Measurements from ENCODE around the gene TMEM181.
"Not testable (repeated sequence)": the region's sequence is repeated elsewhere in the genome, so short reads cannot be mapped to it uniquely, and the experiment has no call there.

Gene TMEM181

DNA sequence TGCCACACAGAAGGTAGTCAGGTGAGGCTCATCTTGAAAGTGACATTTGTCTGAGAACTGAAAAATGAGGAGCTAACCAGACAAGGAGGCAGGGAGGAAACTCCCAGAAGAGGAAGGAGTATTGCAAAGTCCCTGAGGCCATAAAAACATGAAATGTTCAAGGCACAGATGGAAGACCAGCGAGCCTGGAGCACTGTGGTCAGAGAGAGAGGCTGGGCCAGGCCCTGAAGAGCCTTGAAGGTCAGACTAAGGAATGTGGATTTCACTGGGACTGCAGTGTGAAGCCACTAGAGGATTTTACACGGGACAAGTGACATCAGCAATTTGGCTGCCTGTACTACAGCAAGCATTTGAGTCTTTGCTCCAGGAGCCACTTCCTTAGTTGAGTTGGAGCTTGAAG lies 21.1 kb upstream of the TMEM181 start:
- no peak for DNase-seq

DNA sequence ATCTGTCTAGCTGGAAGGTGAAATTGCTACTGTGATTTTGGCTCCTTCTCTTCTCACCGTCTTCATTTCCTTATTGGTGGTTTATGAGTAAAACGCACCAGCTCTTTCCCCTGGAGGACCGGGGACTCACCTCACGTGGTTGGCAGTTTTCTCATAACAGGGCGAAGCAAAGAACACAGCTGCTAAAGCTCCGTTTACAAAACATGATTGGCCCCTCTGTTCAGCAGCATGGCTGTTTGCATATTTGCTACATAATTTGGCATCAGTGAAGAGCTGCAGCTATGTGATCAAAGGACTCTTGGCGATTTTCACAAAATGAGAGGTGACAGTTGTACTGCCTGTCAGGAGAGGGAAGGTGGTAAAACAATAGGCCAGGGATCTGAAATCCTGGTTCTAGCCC lies 20.5 kb upstream of the TMEM181 start:
- DNase-seq: no peak

DNA sequence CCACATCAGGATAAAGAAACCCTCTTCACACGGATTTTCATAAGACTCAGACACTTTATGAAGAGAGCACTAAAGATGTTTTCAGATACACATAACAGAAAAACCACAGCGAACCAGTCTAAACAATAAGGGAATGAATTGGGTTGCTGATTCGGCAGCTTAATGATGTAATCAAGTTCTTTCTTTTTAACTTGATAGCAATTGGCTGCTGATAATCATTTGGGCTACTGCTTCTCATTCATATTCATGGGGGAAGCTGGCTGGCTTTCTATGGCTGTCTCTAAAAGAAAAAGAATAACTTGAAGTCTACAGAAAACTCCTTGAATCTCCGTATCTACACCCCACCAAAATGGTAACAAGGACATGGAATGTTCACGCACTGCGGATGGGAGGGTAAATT lies 20.0 kb upstream of the TMEM181 start:
- DNase-seq: no peak

DNA sequence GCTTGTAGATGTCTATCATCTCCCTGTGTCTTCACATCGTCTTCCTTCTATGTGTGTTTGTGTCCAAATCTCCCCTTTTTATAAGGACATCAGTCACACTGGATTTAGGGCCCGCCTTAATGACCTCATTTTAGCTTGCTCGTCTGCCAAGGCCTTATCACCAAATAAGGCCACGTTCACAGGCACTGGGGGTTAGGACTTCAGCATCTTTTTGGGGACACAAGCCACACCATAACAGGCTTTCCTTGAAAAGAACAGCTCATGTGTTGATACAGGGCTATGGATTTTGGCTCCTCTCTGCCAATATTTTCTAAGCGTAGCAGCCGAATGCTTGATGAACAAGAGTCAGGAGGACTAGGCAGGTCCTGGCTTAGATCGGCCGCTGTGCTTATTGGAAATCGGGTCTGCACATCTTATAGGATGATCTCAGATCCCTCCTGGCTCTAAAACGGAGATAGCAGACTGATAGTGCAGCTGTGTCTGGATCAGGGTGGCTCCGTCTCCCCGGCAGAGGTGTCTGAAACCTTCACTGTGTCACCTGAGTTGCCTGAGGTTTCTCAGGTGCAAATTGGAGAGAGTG lies 16.2 kb upstream of the TMEM181 start:
- no peak for DNase-seq

DNA sequence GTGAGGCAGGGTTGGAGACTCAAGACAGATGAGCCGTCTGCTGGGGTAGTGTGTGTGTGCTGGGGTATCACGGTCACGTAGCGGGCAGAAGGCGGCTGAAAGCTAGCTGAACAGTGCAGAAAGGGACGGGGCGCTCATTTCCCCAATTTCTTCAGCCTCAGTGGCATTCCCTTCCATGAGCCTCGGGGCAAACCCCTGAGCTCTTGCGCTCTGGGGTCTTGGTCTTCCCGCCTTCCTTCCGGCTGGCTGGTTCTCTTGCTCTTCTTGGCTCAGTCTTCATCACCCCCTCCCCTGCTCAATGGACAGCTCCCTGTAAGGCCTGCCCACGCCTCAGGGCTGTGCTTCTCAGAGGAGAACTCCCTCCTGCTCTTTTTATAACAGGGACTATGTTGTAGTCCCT lies 15.5 kb upstream of the TMEM181 start:
- DNase-seq: no peak

DNA sequence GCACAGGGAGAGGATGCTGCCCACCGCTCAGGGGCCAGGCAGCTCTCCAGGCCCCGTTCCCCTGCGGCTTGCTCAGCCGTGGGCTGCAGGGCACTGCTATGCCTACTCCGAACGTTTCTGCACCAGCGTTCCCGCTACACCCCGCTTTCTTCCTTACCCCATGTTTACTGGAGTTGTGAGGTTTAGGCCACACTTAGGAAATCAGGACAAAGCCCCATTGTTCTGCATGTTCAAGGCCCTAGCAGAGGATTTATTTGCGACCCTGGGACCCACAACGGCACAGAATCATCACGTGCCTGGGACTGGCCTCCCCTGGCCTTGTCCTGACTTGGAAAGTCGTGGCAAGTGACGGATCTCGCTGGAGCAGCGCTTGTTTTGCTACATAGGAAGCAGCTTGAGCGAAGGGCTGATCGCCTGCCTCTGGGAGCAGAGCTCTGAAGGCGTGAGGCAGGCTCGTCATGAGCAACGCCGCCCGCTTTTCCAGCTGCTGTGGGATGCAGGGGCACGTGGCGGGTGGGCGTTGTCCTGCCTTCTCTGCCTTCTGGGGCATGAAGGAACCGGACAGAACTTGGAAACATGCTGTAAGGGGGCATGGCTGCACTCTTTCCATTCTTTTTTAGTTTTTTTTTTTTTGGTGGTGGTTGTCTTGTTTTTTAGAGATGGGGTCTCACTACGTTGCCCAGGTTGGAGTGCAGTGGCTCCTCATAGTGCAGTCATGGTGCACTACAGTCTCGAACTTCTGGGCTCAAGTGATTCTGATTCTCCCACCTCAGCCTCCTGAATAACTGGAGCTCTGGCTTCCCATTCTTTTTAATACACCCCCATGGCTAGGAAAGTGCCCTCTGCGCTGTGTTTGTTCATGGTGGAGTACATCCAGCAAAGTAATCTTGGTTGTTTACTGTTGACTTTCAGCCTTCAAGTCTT lies 14.6 kb upstream of the TMEM181 start:
- DNase-seq: no peak

DNA sequence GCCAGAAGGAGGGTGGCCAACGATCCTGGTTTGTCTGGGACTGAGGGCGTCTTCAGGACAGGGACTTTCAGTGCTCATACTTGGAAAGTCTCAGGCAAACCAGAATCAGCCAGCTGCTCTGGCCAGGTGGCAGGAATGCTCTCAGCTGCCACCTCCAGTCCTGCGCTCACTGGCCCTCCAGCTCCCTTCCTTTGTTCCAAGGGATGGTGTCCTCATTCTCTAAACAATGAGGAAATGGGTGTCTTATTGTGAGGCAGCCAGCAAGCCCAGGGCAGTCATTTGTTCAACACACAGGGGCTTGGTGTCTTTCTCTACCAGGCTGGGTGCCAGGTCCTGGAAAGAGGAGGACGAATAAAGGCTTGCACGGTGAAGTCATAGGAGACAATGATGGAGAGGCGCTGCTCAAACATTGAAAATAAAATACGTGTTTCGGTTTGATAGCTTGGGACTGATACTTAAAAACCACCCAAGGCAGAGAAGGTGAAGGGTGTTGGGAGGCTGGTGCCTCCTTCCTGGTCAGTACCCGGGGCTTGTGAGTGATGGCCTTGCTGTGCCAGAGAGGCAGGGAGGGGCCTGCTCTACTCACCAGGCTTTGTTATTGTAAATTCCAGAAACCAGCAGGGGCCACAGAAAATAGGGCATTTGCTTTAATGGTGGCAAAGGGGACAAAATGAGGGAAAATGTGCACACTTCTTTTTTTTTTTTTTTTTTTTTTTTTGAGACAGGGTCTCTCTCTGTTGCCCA lies 11.3 kb upstream of the TMEM181 start:
- DNase-seq: no peak

DNA sequence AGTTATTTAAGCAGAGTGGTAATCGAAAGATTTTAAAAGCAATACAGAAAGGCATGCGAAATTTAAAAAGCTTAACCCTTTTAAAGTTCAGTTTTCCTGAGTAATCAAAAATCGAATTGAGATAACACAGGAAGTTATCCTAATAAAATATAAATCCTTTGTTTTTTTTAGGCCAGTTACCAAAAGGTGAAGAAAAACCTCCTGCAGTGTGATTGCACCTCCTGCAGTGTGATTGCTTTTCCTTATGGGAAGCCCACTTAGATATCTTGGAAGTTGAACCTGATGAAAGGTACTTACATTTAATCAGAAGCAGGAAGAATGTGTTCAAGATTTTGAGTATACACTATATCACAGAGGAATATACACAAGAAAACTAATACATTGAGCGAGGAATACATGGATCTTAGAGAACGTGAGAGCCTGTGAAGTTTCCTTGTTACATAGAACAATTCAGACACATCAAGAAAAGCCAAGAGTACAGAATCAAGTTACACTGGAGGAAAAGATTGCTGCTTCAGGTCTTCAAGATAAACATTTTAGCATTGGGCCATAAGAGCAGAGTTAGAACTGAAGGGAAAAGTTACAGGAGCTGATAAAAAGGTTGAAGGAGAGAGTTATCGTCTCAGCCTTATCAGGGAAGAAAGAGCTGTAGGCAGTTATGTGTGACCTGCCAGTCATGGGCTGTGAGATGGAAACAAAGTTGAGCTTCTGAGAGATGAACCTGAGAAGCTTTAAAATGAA lies 7.7 kb upstream of the TMEM181 start:
- no peak for DNase-seq

DNA sequence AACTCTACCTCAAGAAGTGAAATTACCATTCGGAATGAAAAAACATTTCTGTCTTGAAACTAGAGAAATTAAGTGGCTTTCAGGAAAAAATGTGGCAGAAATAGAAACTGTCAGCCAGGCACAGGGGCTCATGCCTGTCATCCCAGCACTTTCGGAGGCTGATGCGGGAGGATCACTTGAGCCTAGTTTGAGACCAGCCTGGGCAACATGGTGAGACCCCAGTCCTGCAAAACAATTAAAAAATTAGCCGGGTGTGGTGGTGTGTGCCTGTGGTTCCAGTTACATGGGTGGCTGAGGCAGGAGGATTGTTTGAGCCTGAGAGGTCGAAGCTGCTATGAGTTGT lies 7.1 kb upstream of the TMEM181 start:
- no peak for DNase-seq

DNA sequence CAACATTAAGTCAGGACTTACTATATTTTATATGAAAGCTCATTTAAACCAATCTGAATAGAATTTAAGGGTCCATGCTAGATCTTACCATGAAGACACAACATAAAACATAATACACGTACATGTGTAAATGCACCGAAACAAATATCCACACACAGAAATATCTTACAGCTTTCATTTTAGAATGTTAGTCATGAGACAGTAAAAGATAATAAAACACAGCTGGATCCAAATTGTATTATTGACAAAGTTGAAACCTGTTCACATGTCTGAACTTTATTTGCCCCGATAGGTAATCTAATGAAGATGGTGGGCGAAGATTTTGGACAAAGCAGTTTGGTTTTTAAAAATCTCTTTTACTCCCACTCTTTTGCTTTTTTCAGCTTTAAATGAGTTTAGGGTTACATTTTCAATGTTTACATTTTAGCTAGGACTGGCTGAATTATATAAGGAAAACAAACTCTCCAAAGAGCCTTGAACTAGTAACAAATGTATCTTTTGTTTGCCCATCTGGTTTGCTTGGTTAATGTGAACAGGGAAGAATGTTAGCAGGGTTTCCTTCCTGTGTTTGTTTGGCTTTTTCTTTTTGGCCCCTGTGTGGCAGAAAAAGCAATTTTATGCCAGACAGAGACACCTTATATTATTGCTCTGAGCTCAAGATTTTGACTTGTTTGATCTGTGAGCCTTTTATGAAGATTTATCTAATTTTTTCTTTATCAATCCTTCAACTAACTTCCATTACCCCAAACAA lies 5.1 kb upstream of the TMEM181 start:
- DNase-seq: no peak

DNA sequence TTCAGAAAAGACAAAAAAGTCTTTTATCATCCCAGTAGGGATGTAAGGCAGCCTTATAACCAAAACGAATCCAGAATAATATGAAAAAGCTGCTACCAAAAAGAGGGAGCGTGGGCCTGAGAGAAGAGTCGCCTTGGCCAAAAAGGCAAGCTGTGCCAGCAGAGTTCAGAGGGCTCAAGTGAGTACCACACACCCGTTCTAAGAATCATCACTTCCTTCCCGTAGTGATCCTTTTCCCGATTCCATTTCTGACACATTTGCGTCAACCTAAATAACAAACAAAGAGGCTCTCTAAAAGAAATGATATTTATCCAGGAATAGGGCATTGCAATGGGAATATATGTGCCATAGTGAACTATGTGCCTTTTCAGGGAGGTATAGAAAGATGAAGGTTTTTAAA lies 3.8 kb upstream of the TMEM181 start:
- no peak for DNase-seq

DNA sequence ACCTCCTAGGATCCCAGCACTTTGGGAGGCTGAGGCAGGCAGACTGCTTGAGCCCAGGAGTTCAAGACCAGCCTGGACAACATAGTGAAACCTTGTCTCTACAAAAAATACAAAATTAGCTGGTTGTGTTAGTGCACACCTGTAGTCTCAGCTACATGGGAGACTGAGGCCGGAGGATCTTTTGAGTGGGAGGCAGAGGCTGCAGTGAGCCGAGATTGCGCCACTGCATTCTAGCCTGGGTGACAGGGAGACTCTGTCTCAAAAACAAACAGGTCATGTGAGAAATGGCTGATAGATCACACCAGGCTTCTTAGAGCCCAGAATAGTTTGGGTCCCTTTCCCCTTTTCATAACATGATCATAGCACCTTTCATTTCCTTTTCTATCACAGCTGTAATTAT lies 2.8 kb upstream of the TMEM181 start:
- not testable (repeated sequence) for DNase-seq

DNA sequence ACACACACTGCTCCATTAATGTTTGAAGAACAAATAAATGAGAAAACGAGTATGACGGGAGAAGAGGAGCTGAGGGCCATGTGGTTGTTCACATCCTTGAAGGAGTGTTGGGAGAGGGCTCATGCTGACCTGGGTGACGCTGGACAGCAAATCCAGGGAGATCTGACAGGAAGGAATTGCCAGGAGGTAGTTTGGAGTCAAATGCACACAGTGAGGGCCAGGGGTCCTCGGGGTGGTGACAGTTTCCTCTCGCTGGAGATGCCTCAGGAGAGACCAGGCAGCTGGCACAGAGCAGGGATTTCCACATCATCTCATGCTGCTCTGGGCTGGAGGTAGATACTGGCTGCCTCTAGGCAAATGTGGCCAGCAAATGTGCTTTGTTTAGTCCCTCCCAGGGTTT lies 2.0 kb upstream of the TMEM181 start:
- DNase-seq: no peak

DNA sequence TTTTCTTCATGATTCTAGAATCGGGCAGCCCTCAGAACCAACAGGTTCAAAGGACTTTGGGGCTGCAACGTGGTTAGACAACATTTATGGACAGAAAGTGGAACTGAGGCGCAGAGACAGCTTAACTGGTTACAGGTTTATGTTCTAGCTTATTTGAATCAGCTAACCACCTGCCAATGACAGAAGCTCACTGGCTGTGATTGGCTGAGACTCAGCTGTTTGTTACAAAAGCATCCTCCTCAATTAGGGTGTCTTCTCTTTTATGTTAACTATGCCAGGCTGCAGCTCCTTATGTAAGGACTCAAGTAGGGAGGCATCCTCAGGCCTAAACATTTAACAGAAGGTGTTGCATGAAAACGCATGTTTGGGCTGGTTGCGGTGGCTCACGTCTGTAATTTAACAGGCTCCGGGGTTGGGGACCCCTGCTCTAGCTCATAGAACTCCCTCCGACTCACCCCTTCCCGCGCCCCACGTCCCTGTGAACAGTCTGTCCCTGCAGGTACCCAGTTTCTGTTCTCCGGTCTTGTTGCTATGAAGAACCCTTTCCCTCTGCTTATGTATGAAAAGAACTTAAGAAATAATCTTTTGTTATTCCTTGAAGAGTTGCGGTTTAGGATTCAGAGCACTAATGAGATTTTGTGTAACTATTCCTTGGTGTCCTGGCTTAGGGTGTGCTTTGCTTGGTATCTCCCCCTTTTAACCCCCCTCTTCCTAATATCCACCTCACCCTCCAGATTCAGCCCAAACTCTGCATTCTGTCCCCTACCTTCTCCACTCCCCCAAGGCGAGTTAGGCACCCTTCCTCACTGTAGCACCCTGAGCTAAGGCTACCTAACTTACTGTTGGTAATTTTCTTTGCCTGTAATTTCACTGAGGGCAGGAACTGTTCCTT lies 1.2 kb upstream of the TMEM181 start:
- no peak for DNase-seq

DNA sequence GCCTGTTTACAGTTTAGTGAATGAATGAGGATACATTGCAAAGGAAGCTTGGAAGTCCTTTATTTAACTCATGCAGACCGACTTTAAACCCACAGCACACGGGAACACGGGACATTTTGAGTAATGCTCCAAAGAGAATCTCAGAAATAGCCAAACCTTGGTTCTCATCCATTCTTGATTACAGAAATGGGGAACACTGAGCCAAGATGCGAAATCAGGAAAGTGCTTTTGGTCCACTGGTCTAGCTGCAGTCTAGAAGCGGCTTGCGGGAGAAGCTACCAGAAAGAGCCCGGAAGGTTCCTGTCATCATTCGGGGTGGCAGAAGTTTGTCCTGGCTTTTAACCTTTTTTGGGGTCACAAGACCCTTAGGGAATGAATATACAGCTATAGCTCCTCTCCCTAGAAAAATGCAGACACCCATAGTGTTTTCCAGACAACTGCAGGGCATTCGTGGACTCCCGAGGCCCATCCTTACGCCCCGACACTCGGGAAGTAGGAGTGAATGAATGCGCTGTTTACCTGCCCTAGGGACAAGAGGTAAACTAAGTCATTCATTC lies 475 bp upstream of the TMEM181 start:
- no peak for DNase-seq

DNA sequence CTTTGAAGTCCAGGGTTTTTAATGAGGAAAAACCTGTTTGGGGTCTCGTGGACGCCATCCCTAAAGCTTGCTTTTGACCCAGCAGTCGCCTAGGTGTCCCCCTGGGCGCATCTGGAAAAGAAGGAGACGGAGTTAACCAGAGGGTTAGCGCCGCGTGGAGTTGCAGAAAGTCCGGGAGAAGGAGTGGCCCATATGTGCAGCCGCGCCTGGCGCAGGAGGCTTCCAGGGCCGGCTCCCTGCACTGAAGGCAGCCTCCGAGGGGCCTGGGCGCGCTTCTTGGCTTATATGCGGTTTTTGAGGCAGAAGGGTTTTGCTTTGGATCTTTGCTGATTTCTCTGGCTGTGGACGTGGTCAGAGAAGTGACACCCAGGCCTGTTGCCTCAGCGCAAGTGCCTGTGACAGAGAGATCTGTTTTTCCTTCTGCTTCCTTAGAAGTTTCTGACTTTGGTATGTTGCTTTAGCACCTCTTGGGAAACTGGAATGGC lies 987 bp downstream of the TMEM181 start:
- no peak for DNase-seq

DNA sequence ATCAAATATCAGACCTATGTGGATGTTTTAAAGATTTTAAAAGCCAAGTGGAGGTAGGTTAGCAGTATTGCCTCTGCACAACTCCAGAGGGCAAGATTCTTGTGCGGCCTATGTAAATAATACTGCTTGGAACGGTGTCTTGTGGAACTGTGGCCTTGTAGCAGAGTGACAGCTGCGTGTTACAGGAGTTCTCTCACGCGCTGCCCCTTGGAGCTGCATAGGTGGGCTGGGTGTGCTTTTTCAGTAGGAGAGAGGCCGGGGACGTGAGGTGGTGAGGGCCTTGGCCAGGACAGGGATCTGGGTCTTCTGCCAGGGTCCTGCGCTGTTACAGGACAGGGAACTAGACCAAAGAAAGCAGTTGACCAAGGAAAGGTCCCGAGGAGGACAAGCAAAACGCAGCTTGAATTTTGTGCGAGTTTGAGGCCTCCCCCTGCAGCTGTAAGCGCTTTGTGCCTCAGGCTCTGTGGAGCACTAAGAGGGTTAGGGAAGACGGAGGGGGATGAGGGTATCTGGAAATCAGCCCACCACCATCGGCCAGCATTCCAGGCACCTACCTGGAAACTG lies 1.5 kb downstream of the TMEM181 start:
- no peak for DNase-seq

DNA sequence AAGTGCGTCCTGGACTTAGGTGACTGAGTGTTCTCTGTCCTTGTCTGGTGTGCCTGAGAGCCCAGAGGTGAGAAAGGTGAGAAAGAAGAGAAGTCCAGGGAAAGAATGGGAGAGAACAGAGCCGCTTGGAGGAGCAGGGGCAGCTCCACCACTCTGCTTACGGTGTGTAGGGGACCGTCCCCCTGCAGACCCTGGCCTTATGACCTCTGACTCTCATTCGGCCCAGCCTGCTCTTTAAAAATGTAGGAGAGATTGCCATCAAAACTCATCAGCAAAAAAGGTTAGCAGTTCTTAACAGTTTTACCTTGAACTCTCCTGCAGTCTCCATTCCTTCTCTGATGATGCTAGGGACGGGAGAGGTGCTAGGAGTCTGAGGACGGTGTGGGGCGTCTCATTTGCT lies 2.0 kb downstream of the TMEM181 start:
- no peak for DNase-seq

DNA sequence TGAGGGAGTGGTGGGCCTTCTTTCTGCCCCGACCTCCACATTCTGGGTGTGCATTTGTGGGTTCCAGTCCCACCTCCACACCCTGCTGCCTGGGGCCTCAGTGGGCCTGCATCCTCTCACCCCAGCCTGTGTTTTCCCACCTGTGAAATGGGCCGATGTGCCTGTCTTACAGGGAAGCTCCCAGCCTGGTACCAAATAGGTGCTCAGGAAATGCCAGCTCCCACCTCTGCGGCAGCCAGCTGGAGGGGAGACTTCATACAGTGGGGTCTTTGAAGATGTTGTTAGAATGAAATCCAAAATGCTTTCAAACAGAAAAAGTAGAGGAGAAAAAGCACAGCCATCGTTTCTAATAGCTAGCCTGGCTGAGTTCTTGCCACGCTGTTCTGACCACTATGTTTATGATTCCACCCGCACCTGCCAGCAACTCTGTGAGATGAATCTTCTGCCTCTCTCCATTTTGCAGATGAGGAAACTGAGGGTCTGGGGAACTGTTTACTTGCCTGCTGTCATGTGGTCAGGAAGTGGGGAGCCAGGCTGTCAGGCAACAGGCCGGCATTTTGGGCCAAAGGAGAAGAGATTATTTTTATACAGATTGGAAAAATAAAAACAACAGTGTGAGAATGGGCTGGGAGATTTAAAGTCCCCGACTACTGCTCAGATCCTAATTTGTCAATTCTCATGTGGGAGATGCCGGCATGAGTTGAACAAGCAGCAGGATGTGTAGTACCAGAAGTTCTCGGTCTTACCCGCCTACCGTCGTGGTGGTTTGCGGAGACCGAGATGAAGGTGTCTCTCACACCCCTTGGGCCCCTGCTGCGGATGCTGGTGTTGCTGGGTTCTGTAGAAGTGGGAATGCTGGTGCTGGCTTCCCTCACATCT lies 4.6 kb downstream of the TMEM181 start:
- DNase-seq: no peak

DNA sequence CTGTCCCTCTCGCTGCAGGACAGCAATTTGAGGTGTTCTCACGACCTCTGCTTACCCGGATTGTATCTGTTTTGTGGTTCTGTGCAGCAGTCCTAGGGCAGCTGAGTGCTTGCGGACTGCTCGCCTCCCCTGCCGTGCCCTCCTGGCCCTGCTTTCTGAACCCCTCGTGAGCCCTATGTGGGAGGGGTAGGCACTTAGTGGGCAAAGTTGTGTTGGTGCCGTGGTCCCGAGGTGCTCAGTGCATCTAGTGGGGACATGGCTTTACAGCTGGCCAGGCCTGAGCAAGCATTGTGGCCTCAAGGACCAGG lies 5.2 kb downstream of the TMEM181 start:
- DNase-seq: no peak

Data from GDM1 (cell line).